PFSK-1 (cell line): ENCODE measurements around the gene CPXM1.

Source experiments
- POLR2AphosphoS5 ChIP-seq: IDR thresholded peaks from 2 replicates; pipeline ENCODE4 v1.6.1; 2012; ENCODE audit warnings: low read depth, mild to moderate bottlenecking, control low read depth, low read length, moderate library complexity
- REST ChIP-seq, 2 experiments: IDR thresholded peaks; 2 replicates each; pipeline versions ENCODE4 v1.6.1 to v1.8.0; 2011 to 2012; ENCODE audit warnings: low read depth in 2 of 2, low read length in 2 of 2, control low read depth in 1 of 2, inconsistent platforms in 1 of 2, mild to moderate bottlenecking in 1 of 2, moderate library complexity in 1 of 2; ENCODE audit not compliant: insufficient read depth in 1 of 2
- TAF1 ChIP-seq: IDR thresholded peaks from 2 replicates; pipeline ENCODE4 v1.6.1; 2012; ENCODE audit warnings: low read length, control low read depth, borderline replicate concordance; ENCODE audit not compliant: insufficient read depth

DNA sequence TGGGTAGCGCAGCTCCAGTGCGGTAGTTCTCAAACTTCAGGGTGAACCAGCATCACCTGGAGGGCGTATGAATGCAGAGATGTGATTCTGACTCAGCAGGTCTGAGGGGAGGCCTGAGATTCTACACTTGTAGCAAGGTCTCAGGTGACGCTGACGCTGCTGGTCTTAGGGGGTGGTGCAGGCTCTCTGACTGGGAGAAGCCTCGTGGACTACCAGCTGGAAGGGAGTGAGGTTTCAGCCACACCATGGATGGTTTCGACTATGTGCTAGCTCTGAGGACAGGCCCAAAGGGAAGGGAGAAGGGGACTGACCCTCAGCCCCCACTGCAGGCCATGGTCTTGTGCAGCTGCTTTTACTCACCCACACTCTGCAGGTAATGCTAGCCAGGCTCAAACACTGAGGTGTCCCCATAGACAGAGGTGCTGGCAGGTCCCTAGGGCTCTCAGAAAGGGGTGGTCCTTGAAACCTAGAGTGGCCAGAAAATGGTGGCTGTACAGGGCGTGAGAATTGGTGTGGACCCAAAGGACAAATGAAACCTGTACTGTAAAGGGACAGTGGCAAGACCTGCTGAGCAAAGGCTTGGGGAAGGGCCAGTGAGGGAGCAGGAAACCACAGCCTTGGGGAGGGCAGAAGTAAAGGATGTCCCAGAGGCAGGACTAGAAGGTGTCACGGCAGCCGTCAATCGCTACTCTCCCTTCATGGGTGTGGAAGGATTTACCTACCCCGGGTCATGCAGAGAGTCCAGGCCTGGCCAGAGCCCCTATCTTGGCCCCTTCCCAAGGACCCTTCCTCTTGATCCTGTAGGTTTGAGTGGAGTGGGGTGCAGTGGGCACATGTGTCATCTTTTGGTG is 55.1 kb downstream of the CPXM1 start:
- TF ChIP-seq REST (IDR thresholded peaks at IDR 0.05; ENCODE audit: insufficient read depth in 1 of 2, low read depth in 2 of 2, low read length in 2 of 2) (no peak), POLR2AphosphoS5 (no peak), TAF1 (no peak)
